ENCODE results near the gene SLC9A8.

The SLC9A8 gene

DNA sequence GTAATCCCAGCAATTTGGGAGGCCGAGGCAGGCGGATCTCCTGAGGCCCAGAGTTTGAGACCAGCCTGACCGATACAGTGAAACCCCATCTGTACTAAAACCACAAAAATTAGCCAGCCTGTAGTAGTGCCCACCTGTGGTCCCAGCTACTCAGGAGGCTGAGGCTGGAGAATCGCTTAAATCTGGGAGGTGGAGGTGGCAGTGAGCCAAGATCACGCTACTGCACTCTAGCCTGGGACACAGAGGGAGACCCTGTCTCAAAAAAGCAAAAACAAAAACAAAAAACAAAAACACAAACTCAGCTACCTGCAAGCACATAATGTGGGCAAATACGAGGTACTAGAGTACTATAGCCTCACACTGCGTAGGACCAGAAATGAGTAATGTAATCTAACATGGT is 106.4 kb downstream of the SLC9A8 start:
- DNase-seq: no peak

DNA sequence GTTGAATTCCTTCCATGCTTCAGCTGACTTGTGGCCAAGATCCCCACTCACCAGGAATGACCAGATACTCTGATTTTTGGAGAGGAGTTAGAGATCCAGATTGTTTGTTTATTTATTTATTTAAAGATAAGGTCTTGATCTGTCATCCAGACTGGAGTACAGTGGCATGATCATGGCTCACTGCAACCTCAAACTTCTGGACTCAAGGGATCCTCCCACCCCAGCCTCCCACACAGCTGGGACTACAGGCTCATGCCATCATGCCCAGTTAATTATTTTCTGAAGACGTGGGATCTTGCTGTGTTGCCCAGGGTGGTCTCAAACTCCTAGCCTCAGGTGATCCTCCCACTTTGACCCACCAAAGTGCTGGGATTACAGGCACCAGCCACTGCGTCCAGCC is 106.8 kb downstream of the SLC9A8 start:
- DNase-seq: no peak

DNA sequence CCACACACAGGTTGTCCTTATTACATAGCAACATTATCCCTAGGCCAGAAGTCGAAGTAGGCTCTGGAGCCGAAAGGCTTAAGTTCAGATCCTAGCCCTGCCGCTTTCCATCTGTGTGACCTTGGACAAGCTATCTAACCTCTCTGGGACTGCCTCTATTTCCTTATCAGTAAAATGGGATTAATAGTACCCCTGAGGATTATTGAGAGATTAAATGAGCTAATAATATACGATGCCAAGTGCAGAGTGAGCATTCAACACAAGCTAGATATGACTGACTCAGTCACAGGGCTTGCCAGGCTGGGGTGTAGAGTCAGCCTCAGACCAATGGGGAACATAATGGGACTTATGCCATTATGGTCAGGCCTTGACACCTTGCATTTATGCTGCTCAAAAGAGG is 111.6 kb downstream of the SLC9A8 start:
- no peak for DNase-seq

DNA sequence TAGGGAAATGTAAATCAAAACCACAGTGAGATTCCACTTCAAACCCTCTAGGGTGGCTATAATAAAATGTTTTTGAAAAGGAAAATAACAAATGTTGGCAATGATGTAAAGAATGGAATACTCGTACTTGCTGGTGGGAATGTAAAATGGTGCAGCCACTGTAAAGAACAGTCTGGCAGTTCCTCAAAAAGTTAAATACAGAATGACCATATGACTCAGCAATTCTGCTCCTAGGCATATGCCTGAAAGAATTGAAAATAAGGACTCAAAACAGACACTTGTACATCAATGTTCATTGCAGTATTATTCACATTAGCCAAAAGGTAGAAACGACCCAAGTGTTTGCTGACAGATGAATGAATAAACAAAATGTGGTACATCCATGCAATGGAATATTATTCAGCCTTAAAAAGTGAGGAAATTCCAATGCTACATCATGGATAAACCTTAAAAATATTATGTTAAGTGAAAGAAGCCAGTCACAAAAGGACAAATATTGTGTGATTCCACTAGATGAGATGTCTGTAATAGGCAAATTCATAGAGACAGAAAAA is 113.3 kb downstream of the SLC9A8 start:
- no peak for DNase-seq

DNA sequence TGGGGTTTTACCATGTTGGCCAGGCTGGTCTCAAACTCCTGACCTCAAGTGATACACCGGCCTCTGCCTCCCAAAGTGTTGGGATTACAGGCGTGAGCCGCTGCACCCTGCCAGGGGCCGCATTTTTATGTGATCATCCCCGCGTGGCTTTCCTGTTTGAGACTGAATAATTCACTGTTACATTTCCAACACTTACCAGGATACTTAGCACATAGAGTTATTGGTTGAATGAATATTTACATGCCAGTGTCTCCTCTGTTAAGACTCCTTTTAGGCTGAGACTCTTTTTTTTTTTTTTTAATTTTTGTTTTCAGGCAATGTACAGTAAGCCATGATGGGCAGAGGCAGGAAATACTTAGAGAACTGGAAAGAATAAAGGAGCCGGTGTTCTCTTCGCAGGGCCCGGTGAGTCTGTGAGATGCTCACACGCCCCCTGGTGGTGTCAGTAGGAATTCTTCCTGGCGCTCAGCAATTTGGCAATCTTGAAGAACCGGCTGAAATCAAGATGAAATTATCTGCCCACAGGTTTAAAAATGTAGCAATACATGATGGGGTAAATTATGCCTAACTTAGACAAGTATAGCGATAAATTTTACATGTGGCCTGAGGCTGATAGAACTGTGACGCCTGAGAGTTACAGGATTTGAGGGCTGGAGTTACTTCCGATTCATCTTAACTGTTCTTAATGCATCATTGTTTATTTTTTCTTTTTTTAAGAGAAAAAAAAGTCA is 115.9 kb downstream of the SLC9A8 start:
- DNase-seq: peak; percentile 31 to 69

DNA sequence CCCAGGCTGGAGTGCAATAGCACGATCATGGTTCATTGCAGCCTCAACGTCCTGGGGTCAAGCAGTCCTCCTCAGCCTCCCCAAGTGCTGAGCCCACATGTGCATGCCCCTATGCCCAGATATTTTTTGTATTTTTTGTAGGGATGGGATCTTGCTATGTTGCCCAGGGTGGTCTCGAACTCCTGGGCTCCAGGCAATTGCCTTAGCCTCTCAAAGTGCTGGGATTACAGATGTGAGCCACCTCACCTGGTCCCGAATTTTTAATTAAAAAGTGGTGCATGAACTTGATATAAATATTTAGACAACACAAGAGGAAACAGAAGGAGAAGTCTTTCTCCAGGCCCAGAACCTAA is 116.5 kb downstream of the SLC9A8 start:
- no peak for DNase-seq

DNA sequence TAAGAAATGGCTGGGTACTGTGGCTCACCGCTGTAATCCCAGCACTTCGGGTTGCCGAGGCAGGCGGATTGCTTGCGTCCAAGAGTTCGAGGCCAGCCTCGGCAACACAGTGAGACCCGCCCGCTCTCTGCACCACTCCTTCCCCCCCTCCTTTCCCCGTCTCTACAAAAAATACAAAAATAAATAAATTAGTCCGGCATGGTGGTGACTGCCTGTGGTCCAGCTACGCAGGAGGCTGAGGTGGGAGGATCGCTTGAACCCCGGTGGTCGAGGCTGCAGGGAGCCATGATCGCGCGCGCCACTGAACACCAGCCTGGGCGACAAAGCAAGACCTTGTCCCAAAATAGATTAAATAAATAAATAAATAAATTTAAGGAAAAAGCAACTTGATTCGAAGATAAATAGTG is 123.1 kb downstream of the SLC9A8 start:
- no peak for DNase-seq

DNA sequence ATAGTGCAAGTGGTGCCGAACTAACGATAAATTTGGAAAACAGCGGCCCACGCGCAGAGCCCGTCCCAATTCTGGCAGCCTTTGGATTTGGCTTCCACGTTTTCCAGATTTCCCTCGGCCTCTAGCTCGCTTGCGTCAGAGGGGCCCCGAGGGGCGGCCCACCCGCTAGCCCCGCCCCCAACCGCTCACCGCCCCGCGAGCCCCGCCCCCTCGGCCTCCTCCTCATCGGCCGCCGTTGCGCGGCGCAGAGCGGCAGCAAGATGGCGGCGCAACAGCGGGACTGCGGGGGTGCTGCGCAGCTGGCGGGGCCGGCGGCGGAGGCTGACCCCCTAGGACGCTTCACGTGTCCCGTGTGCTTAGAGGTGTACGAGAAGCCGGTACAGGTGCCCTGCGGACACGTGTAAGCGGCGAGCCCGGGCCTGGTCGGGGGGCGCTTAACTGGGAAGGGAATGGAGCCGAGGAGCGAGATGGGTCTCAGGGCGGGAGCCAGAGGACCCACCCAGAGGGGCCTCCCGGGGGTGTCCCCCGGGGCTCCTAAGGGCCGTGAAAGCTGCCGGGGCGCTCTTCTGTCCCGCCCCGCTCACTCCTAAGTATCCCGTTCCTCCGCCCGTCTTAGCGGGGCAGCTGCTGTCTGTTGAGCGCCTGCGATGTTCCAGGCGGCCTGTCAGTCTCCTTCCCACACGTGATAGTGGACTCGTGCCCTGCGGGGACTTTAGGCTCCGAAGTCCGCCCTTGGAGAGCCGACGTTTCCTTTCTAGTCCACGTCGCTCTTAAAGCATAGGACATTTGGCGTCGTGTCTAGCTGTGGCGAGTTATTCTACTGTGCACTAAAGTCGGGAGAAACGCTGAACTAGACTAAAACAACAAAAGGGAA is 123.8 kb downstream of the SLC9A8 start, which contains the start of gene RNF114:
Gene RNF114, plus strand, starts transcription at position 245 of the 874 bp plus-strand sequence. Its CDS starts 16 bp downstream, at position 261.
- DNase-seq: peak; percentile 72 to 86

DNA sequence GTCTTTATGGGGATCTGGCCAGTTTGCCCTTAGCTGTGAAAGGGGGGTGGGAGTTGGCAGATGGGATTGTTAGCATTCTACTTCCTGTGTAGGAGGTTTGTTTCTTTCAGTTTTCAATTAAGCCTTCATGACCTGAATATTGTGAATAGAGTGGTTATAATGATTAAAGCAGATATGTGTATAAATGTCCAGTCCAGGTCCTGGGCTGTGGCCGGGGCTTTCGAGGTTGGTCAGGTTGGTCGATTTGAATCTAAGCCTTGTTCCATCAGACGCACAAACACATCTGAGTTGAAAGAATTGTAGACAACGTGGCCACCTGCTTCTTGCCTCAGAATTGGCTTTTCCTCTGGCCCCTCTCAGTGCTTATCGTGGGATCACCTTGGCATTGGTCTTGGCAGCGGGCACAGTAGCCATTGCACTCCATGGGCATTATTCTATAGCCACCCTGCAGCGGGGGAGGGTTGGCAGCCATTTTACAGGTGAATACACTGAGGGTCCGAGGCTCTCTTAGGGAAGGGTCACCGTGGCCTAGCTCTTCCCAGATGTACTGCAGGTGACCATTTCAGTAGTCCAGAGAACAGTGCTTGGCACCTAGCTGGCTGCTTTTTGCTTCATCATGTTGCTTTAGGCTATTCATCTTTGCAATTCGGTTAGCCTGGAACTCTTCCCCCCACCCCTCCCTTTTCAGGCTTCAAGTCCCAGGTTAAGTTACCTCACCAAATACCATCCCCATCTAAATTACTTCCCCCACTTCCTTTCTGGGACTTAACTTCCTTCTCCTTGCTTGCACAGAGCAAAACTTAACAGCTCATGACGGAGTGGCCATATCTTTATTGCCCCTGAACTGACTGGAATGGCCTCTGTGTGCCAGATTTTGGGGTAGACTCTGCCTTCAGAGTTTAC is 124.7 kb downstream of the SLC9A8 start:
- peak in 1 of 2 experiments; percentile 26 for DNase-seq

DNA sequence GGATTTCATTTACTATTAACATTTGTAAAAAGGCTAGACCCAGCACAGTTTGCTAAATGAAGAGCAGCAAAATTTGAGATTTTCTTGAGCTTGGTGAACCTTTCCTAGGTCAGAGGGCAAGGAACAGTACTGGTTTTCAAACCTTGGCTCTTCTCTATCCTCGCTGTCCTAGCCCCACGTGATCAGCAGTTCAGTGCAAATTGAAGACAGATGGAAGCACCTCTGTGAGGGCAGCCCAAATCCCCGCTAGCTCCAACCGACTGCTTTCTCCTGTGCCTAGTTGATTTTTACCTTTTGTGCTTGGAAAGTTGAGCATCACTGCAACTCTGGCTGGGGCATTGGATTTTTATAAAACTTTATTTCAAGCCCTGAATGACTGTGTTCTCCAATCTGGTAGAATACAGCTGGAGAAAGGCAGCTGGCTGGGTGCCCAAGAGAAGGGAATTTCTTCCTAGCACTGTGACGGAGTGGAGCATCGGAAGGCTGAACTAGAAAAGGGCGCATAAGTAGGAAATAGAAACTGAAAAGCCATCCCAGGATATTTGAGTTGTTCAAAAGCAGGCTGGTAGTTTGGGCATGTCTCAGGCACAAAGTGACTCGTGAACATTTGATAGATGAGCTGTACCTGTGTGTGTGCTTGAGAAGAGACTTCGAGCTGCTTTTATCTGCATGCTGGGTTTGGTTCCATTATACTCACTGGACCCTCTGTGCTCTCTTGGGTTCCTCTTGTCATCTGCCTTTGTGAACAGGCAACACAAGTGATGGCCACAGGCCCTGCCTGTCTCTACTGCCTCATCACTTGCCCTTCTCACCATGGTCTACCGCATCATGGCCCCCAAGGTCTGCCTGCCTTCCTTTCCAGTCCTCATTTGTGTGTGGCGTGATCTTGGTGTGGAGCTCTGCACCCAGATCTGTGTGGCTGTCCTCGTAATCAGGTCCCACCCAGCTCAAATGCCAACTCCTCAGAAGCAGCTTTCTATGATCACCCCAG is 125.8 kb downstream of the SLC9A8 start:
- peak; percentile 42 to 71 for DNase-seq

DNA sequence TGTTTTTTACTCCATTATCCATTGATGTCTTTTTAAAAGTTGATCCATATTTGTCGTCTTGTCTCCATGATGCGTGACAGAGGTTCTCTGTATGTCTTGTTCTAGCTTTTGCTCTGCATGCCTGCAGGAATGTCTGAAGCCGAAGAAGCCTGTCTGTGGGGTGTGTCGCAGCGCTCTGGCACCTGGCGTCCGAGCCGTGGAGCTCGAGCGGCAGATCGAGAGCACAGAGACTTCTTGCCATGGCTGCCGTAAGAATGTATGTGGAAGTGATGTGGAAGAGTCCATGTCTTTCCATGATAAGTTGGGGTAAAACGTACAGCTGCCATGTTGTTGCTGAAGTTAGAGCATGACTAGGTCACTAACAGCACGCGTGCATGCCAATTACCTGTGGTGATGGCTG is 128.8 kb downstream of the SLC9A8 start:
- no peak for DNase-seq

Data from NCI-H524 (cell line).